NCI-H1436 treated with DMSO at 0.1 percent for 48 hours (cell line): ENCODE measurements around the gene F13B.
"Not testable (repeated sequence)": the region's sequence is repeated elsewhere in the genome, so short reads cannot be mapped to it uniquely, and the experiment has no call there.

ENCODE experiments used
- DNase-seq: peaks from one replicate; lab custom pipeline; 2025; lab: John Stamatoyannopoulos, UW

F13B gene

GRCh38 chr1:197042676-197043341 lies 24.3 kb downstream of the F13B start:
- no peak for DNase-seq

GRCh38 chr1:197041486-197042353 lies 25.3 kb downstream of the F13B start:
- DNase-seq = no peak

- no peak for DNase-seq
Measured at GRCh38 chr1:197036861-197037260, 30.2 kb downstream of the F13B start.

GRCh38 chr1:197034631-197035339 lies 32.3 kb downstream of the F13B start:
- not testable (repeated sequence) for DNase-seq

GRCh38 chr1:197029749-197030148 lies 37.3 kb downstream of the F13B start:
- DNase-seq = no peak

GRCh38 chr1:197027359-197027758 lies 39.7 kb downstream of the F13B start:
- no peak for DNase-seq

GRCh38 chr1:197024460-197024859 lies 42.6 kb downstream of the F13B start:
- no peak for DNase-seq

GRCh38 chr1:197021716-197022115 lies 45.3 kb downstream of the F13B start:
- no peak for DNase-seq

- DNase-seq = no peak
Measured at GRCh38 chr1:197017558-197018146, 49.4 kb downstream of the F13B start.

GRCh38 chr1:197016751-197017150 lies 50.3 kb downstream of the F13B start:
- DNase-seq = no peak

GRCh38 chr1:197013234-197013633 lies 53.8 kb downstream of the F13B start:
- DNase-seq = no peak

GRCh38 chr1:197011614-197012013 lies 55.4 kb downstream of the F13B start:
- DNase-seq = no peak

GRCh38 chr1:197008861-197009260 lies 58.2 kb downstream of the F13B start:
- no peak for DNase-seq

GRCh38 chr1:197003132-197003531 lies 63.9 kb downstream of the F13B start:
- DNase-seq = no peak

- no peak for DNase-seq
Measured at GRCh38 chr1:197001828-197002227, 65.2 kb downstream of the F13B start.

- no peak for DNase-seq
Measured at GRCh38 chr1:196997423-196997822, 69.6 kb downstream of the F13B start.

GRCh38 chr1:196993916-196994315 lies 73.1 kb downstream of the F13B start:
- no peak for DNase-seq

GRCh38 chr1:196991919-196992651 lies 75.0 kb downstream of the F13B start:
- DNase-seq = not testable (repeated sequence)
